GM19238 (cell line): ENCODE measurements around the gene SPHKAP.
"Not testable (repeated sequence)": the region's sequence is repeated elsewhere in the genome, so short reads cannot be mapped to it uniquely, and the experiment has no call there.

Experiments used
- DNase-seq: peaks from one replicate; pipeline ENCODE4 v3.0.0; 2011; ENCODE audit warnings: low spot score; ENCODE audit not compliant: insufficient read length

The SPHKAP gene

DNA sequence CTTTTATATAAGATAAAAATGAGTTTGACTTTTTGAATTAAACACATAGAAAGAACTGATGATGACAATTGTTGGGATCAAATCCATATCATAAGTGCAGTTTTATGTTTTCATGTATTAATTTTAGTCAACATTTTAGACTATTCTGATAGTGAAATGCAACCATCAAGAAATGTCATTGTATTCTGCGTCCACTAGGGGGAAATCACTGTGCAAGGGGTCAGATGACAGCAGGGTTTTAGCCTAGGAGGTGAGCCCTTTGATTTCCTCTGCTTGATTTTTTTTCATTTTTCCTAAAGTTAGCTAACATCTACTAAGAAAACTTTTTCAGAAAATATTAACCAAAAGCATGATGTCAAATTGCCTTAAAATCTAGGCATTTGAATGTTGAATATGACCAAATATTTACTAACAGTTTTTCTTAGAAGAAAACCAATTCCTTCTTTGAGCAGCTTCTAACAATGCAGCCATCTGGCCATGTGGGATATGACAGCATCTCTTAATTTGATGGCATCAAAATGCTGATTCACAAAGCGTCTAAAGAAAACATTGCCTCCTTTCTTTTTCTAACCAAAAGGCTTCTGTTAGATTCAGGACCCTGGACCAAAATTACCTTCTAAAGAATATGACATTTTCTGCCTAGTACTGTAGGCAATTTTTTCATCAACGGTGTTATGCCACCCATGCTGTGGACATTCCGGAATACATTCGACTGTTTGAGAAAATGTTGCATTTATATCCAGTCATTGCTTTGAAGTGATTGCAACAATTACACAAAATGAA, 141.5 kb downstream of the SPHKAP start:
- DNase-seq, result no peak

DNA sequence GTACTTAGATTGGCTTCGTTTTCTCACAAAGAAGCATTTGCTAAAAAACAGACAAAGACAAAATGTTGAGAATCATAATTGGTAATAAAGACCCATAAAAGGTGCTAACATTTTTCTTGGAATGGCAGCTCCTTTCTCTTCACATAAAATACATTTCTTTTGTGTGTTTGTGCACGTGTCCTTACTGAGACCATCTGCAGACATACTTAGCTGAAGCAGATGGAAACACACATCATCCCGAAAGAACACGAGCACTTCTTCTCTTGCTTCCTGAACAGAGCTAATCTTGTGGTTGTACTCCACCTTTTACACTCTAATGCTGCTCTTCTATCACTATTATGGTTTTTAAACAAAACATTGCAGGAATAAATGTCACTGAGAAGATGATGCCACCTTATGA, 142.5 kb downstream of the SPHKAP start:
- DNase-seq, result no peak

DNA sequence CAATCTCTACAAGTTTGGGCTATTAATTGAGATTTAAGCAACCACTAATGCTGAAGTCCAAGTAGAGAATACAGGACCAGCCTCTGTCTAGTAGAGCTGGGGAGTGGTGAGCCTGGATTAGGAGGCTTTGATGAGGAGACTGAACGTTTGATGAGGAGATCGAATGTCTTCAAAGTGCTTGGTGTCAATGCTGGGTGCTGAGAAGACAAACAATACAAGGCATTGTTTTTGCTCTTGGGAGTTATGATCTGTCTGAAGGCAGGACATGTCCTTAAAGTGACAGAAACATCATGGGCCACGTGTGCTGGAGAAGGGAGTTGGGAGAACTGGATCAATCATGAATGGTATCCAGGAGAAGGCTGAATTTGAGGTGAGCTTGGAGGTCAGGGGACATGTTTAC, 143.6 kb downstream of the SPHKAP start:
- no peak for DNase-seq

DNA sequence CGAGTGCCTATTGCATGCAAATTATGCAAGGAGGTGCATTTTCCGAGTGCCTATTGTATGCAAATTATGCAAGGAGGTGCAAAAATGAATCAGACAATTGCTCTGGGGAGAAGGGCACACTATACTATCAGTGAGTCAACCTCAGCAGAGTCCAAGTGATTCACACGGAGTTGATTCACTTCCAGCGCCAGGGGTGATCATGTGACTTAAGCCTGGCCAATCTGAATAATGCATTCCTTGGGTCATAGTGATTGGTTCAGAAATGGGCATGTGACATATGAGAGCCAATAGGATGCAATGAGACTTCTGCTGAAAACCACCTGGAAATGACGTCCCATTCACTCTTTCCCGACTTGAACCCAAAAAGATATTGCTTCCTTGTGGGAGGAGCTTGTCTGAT, 157.9 kb downstream of the SPHKAP start:
- no peak for DNase-seq

DNA sequence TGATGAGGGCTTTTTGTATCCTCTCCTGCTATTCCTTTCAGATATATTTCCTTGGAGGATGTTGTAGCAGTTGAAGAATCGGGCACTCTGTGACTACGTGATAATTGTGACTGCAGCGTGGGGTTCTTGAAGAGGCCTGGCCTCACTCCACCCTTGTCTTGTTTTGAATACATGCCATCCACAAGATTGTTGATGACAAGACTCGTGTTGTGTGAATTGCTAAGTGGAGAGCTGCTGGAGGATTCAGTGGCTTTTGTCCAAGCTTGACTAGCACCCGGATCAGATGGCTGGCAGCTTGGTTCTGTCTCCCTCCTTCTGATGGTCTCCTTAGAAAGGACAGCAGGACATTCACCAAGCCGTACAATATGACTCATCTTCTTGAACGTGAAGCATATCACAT, 163.2 kb downstream of the SPHKAP start:
- DNase-seq, result no peak

DNA sequence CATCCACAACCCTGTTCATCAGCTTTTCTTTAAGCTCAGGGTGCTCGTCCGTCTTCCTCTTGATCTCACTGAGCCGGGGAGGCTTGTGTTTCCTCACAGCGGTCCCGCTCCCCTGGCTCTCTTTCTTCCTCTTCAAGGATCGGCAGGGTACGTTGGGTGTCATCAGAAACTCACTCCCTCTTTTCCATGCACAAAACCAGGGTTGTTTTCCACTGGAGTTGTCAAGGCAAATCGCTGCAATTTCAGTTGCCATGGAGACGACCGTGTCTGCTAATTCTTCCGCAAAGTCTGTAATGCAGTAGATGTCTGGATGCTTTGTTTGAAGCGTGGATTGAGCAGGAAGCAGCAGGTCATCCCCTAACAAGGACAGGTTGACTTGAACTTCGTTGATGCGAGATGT, 163.7 kb downstream of the SPHKAP start:
- DNase-seq, result no peak

DNA sequence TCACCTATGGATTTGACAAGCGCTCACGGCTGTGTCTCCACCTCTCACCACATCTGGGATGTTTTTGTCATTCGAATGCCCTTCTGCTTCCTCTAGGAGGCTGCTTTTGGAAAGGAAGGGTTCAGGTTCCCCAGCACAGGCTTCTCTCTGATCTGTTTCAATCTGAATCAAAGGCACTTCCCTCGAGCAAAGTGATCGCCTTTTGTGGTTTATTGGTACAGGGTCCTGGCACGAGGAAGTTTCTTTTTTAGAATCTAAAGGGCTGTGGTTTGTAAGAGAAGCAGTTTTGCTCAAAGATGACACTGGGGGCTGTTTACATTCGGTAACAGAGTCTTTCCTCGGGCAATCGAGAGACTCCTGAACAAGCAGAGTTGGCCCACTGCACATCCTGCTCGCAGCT, 165.1 kb downstream of the SPHKAP start:
- DNase-seq, result no peak

DNA sequence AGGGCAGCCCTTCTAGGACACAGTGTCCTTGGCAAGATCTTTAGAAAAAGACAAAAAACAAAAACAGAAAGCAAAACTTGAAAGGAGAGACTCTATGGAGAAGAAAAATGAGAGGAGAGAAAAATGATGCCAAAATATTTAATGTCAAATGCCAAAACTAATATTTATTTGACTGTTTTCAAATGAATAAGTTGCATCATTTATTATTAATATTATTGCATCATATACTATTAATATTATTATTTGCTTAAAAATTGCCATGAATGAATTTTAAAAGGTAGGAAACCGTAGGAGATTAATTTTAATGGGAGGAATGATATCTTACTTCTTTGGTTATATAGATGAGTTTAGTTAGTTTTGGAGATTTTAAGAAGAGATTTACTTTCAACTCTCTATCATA, 165.7 kb downstream of the SPHKAP start:
- no peak for DNase-seq

DNA sequence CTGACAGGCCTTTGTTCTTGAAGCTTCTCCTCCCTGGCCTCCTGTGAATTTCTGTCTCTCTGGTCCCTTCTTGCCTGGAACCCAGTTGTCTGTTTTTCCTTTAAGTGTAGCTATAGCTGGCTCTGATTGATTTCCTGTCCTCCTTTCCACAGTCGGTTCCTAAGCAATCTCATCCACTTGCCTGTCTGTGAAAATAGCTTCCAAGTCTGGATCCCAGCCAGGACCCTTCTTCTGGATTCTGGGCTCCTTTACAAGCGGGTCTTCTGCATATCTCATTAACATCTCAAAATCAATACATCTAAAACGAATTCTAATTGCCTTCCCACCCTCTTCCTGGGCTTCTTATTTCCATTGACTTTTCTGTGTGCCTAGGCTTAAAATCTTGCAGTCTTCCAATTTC, 185.1 kb downstream of the SPHKAP start:
- no peak for DNase-seq

DNA sequence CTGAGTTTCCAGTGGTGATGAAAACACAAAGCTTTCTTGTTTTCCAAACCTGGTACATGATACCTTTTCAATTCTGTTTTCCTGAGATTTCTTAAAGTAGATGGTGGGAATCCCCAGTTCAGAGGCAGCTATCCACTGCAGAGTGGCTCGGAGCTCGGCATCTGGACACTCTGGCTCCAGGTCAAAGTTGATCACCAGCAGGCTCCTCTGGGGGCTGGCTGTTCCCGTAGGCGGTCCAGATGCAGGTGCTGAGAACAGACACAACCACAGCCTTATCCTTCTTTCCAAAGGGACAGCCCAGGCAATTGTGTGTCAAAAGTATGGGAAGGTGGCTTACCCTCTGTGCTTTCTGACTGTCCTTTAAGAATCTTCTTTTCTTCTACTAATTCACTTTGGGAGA, 190.6 kb downstream of the SPHKAP start:
- DNase-seq, result no peak

DNA sequence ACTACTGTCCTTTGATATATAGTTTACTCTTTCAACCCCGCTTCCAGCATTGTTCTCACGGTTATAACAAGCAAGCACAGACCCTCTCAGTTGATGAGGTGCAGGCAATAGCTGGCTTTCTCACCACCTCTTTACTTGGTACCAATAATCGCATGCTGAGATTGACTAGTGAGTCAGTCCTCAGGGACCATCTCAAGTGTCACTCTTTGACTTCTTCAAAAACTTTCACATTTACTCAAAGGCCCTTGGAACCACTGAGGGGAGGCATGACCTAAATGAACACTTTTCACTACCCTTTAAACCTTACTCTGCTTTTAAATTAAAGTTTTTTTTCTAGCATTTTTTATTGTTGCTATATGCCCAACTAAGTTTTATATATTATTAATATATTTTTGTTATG, 208.2 kb downstream of the SPHKAP start:
- DNase-seq, result no peak

DNA sequence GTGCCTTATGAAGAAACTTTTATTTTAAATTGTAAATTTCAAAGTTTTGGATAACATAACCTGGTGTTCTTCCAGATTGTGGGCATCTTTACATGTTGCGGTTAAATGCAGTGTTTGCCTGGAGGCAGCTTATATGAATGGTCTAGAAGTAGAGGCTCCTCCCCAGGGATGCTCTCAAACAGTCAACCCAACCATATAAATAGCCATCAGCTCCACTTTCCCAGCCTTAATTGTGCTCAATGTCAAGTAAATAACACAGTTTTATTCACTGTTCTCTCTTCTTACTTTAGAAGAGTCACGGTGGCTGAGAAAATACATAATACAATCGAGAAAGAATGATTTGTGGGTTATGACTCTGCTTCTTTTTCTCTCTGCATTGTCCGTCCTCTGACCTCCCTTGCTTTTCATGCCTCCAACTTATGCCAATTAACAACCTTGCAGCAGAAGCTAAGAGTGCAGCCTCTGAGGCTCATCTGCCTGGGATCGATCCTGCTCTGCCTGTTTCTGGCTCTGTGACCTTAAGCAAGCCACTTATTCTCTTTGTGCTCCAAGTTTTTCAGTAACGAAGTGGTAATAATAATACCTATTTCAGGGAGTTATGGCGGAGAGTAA, 209.8 kb downstream of the SPHKAP start:
- no peak for DNase-seq

DNA sequence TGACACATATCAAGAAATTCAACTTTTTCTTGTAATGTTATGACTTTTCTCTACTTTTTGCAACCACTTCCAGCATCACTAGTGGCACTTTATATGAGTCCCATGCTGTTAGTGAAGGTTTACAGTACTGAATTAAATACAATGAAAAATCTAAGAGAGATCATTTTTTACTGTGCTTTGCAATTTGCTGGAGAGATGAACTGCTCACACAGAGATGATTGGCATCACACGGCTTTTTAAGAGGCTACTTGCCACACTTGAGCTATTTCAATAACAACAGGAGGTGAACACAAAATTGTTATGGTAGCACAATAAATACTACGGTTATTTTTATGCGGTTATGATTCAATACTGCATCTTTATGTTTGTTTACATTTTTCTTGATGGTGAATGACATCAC, 221.2 kb downstream of the SPHKAP start:
- no peak for DNase-seq

DNA sequence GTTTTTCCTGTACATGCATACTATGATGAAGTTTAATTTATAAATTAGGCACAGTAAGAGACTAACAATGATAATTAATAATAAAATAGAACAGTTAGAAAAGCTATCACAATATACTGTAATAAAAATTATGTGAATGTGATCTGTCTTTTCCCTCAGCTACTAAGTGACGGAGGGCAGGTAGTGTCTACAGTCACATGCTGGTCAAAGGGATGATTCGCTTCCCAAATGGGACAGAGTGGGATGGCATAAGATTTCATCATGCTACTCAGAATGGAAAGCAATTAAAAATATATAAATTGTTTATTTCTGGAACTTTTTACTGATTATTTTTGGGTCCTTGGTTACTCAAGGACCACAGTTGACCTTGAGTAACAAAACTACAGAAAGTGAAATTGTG, 238.5 kb downstream of the SPHKAP start:
- no peak for DNase-seq

DNA sequence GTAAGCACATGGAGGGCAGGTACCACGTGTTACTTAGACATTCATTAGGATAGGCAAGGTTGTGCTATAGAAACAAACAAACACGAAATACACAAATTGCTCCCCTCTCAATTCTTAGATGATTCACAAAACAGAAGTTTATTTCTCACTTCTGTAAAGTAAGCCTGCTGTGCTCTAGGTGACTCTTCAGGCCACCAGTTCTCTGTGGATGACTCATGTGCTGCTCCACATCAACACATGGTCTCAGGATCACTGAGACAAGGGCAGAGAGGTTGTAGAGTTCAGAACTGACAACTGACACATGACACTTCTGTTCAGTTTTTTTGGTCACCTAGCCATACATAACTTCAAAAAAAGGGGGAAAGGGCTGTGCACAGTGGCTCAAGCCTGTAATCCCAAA, 239.5 kb downstream of the SPHKAP start:
- DNase-seq, result no peak

DNA sequence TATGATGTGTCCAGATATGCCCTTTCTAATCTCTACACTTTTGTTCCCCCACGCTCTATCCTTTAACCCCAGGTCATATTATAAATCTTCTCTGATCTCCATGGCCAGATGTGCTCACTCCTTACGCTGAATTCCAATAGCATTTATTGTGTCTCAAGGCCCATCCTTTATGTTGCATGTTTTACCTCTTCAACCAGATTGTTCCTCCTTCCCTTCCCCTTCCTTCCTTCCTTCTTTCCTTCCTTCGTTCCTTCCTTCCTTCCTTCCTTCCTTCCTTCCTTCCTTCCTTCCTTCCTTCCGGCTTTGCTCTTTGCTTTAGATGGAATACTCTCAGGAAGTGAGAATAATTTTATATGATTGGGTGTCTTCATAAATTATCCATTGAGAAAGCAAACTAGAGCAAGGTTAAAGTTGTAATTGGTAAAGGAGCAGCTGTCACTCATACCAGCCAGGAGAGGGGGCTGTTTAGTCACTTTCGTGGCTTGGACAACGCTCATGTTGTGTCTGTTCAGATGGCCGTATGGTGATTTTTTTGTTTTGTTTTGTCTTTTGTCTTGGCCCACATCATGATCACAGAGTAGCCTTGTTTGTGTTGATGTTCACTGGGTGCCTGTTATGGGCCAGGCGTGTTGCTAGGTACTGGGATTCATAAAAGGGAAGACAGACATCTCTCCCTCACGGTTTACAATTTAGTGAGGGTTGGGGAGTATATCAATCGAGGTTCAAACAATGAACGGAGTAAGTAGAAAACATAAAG, 242.0 kb downstream of the SPHKAP start:
- no peak for DNase-seq

DNA sequence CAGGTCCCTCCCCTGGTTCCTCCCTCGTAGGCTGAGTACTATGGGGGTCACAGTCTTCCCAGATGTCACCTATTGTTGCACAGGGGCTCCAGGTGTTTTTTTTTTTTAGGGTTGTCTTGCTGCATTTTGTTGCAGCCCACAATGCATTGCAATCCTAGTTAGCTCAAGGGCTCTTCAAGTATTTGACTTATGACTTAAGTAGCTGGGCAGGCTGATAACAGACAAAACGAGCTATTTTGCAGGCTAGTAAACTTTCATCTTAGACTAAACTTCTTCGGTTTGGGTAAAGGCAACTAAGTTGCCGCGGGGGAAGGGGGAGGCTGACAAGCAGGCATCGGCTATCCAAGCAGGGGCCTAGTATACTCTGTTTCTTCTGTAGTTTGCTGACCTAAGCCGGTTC, 245.2 kb downstream of the SPHKAP start:
- DNase-seq, result not testable (repeated sequence)

DNA sequence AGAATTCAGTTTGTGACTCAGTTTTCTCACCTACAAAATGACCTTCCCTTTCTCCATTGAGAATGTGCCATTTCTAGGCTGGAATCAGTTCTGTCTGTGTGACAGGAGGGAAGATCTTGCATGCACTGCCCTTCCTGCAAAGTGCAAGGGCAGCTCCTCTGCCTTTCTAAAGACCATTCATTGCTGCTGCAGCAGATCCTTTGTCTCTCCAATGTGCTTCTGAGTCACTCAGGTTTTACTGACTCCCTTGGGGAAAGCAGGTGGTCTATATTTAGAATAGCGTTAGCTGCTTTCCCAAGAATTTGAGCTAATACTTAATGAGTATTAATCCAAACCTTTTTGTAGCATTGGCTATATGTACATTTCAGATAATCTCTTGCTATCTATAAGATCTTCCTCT, 247.6 kb downstream of the SPHKAP start:
- DNase-seq, result no peak

DNA sequence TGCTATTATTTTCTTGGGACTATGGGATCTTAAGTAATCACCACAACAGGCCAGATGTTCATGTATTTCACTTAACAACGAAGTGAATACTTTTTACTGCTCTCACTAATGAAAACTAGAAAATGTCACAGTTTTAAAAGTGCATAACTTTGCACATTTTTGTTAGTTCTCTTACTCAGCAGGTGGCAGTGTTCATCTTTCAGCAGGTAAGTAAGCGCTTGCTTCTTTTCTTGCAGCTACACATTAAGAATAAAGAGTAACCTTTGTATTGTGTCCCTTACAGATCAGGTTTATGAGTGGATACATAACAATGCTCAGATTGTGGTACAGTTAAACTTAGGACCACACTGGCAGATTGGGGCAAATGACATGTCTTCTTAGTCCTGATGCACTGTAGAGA, 249.1 kb downstream of the SPHKAP start:
- no peak for DNase-seq

DNA sequence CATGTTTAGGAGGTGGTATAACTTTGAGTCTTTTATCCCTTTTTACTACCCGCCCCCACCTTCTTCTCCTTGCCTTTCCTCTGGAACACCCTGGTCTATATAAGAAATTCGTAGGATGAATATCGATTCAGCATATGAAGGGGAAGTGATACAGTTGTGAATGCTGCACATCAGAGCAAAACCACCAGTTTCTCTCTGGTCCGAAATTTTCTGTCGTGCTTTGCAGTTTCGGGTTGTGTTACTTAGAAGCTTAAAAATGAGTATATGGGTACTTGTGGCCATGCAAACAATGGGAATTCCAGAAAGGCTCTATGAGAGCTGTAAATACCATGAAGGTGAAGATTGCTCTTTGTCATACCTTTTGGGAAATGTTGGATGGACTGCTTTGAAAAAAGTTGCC, 249.5 kb downstream of the SPHKAP start:
- no peak for DNase-seq
